SKM-1 (cell line): Measurements from ENCODE around the gene LRRC73.
"Not testable (repeated sequence)": the region's sequence is repeated elsewhere in the genome, so short reads cannot be mapped to it uniquely, and the experiment has no call there.

Experiments
- DNase-seq: peaks from one replicate; lab custom pipeline; 2025; ENCODE audit not compliant: unreplicated experiment; lab: John Stamatoyannopoulos, UW

The LRRC73 gene

DNA sequence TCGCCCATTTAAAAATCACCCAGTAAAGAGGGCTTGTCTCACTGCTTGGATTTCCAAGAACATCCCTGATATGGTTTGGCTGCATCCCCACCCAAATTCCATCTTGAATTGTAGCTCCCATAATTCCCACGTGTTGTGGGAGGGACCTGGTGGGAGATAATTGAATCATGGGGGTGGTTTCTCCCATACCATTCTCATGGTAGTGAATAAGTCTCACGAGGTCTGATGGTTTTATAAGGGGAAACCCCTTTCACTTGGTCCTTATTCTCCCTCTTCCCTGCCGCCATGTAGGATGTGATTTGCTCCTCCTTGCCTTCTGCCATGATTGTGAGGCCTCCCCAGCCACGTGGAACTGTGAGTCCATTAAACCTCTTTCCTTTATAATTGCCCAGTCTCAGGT is 42.9 kb downstream of the LRRC73 start:
- DNase-seq, result not testable (repeated sequence)

- DNase-seq, result no peak
These were observed 44.2 kb downstream of the LRRC73 start for GRCh38 chr6:43465948-43466347.

DNA sequence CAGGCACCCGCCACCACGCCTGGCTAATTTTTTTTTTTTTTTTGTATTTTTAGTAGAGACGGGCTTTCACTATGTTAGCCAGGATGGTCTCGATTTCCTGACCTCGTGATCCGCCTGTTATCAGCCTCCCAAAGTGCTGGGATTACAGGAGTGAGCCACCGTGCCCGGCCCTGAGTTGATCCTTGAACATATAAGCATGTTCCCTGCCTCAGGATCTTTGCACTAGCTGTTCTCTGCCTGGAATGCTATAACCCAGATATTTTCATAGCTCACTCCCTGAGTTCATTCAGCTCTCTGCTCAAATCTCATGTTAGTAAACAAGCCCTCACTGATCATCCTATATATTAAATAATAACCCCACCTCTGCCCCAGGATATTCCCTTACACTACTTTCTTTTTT is 45.8 kb downstream of the LRRC73 start:
- DNase-seq, result no peak

DNA sequence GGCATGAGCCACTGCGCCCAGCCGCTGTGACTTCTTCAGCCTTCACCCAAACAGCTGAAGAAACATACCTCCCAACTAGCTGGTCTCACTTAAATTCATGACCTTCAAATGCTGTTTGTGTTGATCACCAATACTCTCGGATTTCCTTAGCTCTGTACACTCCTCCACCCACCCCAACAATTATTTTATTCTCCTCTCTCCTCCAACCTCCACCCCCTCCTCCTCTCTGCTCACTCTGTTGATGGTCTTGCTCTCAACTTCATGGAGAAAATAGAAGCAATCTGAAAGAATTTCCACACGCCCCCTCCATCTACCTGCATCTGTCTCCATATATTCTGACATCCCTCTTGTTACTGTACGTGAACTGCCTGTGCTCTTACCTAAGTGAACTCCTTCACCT is 48.2 kb downstream of the LRRC73 start:
- DNase-seq, result no peak

DNA sequence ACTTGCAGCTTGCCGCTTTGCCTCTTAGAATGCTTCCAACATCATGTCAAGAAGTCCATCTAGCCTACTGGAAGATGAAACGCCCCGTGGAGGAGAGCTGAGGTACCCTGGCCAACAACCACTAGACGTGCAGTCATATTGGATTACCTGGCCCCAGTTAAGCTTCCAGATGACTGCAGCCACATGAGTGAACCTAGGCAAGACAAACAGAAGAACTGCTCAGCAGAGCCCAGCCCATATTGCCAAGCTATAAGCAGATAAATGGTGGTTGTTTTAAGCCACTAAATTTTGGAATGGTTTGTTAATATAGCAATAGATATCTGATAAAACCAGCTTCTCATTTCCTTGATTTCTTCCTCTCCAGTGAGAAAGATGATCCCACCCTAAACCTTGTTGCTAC is 50.1 kb downstream of the LRRC73 start:
- no peak for DNase-seq

- no peak for DNase-seq
These were observed 50.6 kb downstream of the LRRC73 start for GRCh38 chr6:43459535-43459934.

GRCh38 chr6:43458154-43458553 is 52.0 kb downstream of the LRRC73 start:
- DNase-seq, result not testable (repeated sequence)

- no peak for DNase-seq
These were observed 52.5 kb downstream of the LRRC73 start for GRCh38 chr6:43457643-43458042.
